Measurements from ENCODE around the gene PLK5.
"Not testable (repeated sequence)": the region's sequence is repeated elsewhere in the genome, so short reads cannot be mapped to it uniquely, and the experiment has no call there.

Gene PLK5

GRCh38 chr19:1491114-1491848 lies 32.6 kb upstream of the PLK5 start, which contains the start of gene REEP6:
REEP6 (plus strand) TSS chr19:1491181; CDS start chr19:1491270, 89 bp downstream.
- DNase-seq (ENCODE audit: low spot score) = no peak

- DNase-seq (ENCODE audit: low spot score) = no peak
Observed at GRCh38 chr19:1491849-1492170, 32.1 kb upstream of the PLK5 start.

GRCh38 chr19:1492474-1493006 lies 31.3 kb upstream of the PLK5 start:
- no peak for DNase-seq (ENCODE audit: low spot score)

GRCh38 chr19:1494115-1494815 lies 29.6 kb upstream of the PLK5 start:
- no peak for DNase-seq (ENCODE audit: low spot score)

GRCh38 chr19:1495051-1495798 lies 28.7 kb upstream of the PLK5 start:
- DNase-seq (ENCODE audit: low spot score) = no peak

- no peak for DNase-seq (ENCODE audit: low spot score)
Observed at GRCh38 chr19:1495799-1496713, 27.8 kb upstream of the PLK5 start.

- no peak for DNase-seq (ENCODE audit: low spot score)
Observed at GRCh38 chr19:1496714-1497577, 26.9 kb upstream of the PLK5 start.

- DNase-seq (ENCODE audit: low spot score) = no peak
Observed at GRCh38 chr19:1497578-1498235, 26.2 kb upstream of the PLK5 start.

- not testable (repeated sequence) for DNase-seq (ENCODE audit: low spot score)
Observed at GRCh38 chr19:1499231-1499630, 24.6 kb upstream of the PLK5 start.

- no peak for DNase-seq (ENCODE audit: low spot score)
Observed at GRCh38 chr19:1501200-1501595, 22.7 kb upstream of the PLK5 start.

GRCh38 chr19:1502433-1503088 lies 21.3 kb upstream of the PLK5 start:
- no peak for DNase-seq (ENCODE audit: low spot score)

- DNase-seq (ENCODE audit: low spot score) = peak; percentile 29
Observed at GRCh38 chr19:1503089-1503924, 20.6 kb upstream of the PLK5 start.

- DNase-seq (ENCODE audit: low spot score) = no peak
Observed at GRCh38 chr19:1503925-1504773, 19.7 kb upstream of the PLK5 start.

- DNase-seq (ENCODE audit: low spot score) = no peak
Observed at GRCh38 chr19:1505012-1505411, 18.9 kb upstream of the PLK5 start.

- no peak for DNase-seq (ENCODE audit: low spot score)
Observed at GRCh38 chr19:1505991-1506881, 17.6 kb upstream of the PLK5 start.

GRCh38 chr19:1507192-1507660 lies 16.7 kb upstream of the PLK5 start:
- no peak for DNase-seq (ENCODE audit: low spot score)
